ENCODE data around the gene ZNF236. TPM values are rescaled to one million over a fixed set of nuclear protein-coding genes. Genes with fewer than 3 reads are reported as not detected.

Gene ZNF236
- total and polyA plus RNA-seq, 10 of the 15 experiments (the other 5 are each of a cell fraction or from before 2014, with no cell fraction given): 1.0 to 14.4 (median 5.9) TPM

DNA sequence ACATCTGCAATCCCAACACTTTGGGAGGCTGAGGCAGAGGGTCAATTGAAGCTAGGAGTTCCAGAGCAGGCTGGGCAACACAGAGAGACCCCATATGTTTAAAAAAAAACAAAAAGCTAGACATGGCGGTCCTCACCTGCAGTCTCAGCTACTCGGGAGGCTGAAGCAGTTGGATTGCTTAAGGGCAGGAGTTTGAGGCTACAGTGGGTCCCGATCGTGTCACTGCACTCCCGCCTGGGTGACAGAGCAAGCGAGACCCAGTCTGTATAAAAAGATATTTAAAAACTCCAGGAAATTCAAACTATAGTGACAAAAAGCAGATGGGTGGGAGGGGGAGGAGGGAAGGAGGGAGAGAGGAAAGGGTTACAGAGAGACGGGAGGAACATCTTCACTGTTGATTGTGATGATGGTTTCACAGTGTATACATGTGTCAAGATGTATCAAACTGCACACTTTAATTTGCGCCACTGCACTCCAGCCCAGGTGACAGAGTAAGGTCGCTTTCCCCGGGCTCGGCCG is 942 bp upstream of the ZNF236 start (continued):
- TF ChIP-seq, protein P1, sequence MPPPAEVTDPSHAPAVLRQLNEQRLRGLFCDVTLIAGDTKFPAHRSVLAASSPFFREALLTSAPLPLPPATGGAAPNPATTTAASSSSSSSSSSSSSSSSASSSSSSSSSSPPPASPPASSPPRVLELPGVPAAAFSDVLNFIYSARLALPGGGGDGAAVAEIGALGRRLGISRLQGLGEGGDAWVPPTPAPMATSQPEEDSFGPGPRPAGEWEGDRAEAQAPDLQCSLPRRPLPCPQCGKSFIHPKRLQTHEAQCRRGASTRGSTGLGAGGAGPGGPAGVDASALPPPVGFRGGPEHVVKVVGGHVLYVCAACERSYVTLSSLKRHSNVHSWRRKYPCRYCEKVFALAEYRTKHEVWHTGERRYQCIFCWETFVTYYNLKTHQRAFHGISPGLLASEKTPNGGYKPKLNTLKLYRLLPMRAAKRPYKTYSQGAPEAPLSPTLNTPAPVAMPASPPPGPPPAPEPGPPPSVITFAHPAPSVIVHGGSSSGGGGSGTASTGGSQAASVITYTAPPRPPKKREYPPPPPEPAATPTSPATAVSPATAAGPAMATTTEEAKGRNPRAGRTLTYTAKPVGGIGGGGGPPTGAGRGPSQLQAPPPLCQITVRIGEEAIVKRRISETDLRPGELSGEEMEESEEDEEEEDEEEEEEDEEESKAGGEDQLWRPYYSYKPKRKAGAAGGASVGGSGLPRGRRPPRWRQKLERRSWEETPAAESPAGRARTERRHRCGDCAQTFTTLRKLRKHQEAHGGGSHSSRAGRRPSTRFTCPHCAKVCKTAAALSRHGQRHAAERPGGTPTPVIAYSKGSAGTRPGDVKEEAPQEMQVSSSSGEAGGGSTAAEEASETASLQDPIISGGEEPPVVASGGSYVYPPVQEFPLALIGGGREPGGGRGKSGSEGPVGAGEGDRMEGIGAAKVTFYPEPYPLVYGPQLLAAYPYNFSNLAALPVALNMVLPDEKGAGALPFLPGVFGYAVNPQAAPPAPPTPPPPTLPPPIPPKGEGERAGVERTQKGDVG (CRISPR knock-in tag; IDR thresholded peaks at IDR 0.05): no peak
- no peak for TF ChIP-seq BACH1 (IDR thresholded peaks at IDR 0.05; ENCODE audit: borderline replicate concordance)
- TF ChIP-seq ZNF687 (IDR thresholded peaks at IDR 0.05): no peak
- TF ChIP-seq DPF2 (IDR thresholded peaks at IDR 0.05): no peak
- no peak for TF ChIP-seq TARDBP (IDR thresholded peaks at IDR 0.05; ENCODE audit: borderline replicate concordance)
- peak; percentile 58; the same call in 1 of the 2 replicates for TF ChIP-seq MTA3 (IDR thresholded peaks at IDR 0.05; ENCODE audit: borderline replicate concordance, low read length)
- TF ChIP-seq, protein P2, sequence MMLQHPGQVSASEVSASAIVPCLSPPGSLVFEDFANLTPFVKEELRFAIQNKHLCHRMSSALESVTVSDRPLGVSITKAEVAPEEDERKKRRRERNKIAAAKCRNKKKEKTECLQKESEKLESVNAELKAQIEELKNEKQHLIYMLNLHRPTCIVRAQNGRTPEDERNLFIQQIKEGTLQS (IDR thresholded peaks at IDR 0.05; ENCODE audit: borderline replicate concordance, extremely low read depth, low read depth, low read length): no peak
- TF ChIP-seq TAF1 (IDR thresholded peaks at IDR 0.05; ENCODE audit: borderline replicate concordance, low read depth, low read length): no peak
- peak; percentile 45; the same call in 1 of the 2 replicates for TF ChIP-seq YY1 (IDR thresholded peaks at IDR 0.05; ENCODE audit: low read depth, low read length)
